ENCODE results near the gene CAMKMT.

DNA sequence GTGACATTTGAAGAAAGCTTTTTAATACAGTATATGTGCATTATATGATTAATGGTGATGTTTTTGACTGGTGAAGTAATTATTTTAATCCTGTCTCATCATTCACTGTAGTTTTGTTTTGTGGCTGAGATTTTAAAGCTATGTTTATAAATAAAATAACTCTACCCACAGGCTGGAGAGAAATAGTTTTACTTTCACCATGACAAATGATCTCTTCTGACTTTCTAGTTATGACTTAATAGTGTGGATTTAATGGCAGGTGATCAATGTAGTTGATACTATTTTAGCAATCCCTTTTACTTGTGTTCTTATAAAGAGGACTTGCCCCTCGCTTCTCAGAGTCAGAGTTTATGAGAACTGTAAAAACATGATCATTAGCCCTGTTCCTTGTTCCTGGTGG, 290.2 kb downstream of the CAMKMT start:
- no peak for TF ChIP-seq CTCF (conservative IDR thresholded peaks at IDR 0.05)
- no peak for TF ChIP-seq ZFX (IDR thresholded peaks at IDR 0.05)
